Measurements from ENCODE around the gene ADCY4. TPM values are rescaled to one million over a fixed set of nuclear protein-coding genes. Genes with fewer than 3 reads are reported as not detected.

ADCY4 gene
- total and polyA plus RNA-seq, 10 of the 15 experiments (the other 5 are each of a cell fraction or from before 2014, with no cell fraction given): 0.05 to 0.87 (median 0.21) TPM; not detected in 1

GRCh38 chr14:24285351-24285750 is 49.5 kb downstream of the ADCY4 start (continued):
- TF ChIP-seq PRDM15 (CRISPR knock-in tag; IDR thresholded peaks at IDR 0.05): no peak
- no peak for TF ChIP-seq CEBPZ (IDR thresholded peaks at IDR 0.05; ENCODE audit: low read depth, low read length)
- TF ChIP-seq CREB1 (IDR thresholded peaks at IDR 0.05; ENCODE audit: low read depth): no peak
- TF ChIP-seq POLR2AphosphoS5 (IDR thresholded peaks at IDR 0.05; ENCODE audit: low read length): no peak
